ENCODE measurements around the gene PPP6R3. TPM values are rescaled to one million over a fixed set of nuclear protein-coding genes. Genes with fewer than 3 reads are reported as not detected.

The PPP6R3 gene
- total and polyA plus RNA-seq, 2 donors (not counting 3 experiments of a cell fraction or from before 2014, with no cell fraction given), result 31.7 to 98.8 TPM

DNA sequence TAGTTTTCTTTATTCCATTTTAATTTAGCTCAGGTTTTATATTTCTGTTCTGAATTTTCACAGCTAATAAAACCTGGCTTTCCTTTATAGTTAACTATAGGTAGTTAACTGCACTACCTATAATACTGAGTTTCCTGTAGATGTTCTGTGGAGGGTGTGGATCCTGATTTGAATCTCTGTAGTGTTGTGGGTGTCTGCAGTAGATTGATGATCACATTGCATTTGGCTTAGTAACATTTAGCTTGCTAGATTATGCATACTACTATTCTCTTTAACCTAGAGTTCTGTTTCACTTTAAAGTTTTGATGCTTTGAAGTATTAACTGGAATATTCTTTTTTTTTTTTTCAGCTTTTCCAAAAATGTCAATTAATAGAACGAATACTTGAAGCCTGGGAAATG is 110.1 kb downstream of the PPP6R3 start:
- Histone ChIP-seq H3K79me2 (ENCODE audit: control insufficient read depth, insufficient read depth, low read length) (peaks cover 13% of the 10 kb centered on the region), H4K20me1 (replicated peaks; ENCODE audit: control insufficient read depth, extremely low read depth, insufficient read depth, low read length) (peaks cover 11% of the 10 kb centered on the region), H3K4me3 (replicated peaks in 1 of 3; ENCODE audit: insufficient read depth in 1 of 3, low read depth in 1 of 3, low read length in 3 of 3) (no peak overlapping the region), H3K4me1 (ENCODE audit: control insufficient read depth, extremely low read depth, insufficient read depth, low read length) (no peaks in the 10 kb centered on the region), H3K9ac (replicated peaks; ENCODE audit: extremely low read depth, insufficient read depth, low read length) (no peak overlapping the region), H2AFZ (ENCODE audit: low read depth, low read length) (no peak overlapping the region), H3K9me1 (replicated peaks; ENCODE audit: control insufficient read depth, extremely low read depth, insufficient read depth, low read length) (no peaks in the 10 kb centered on the region), H3K27ac (ENCODE audit: insufficient read depth, low read depth, low read length) (no peak overlapping the region), H3K9me3 (replicated peaks; ENCODE audit: control insufficient read depth, insufficient read depth, low read length) (no peaks in the 10 kb centered on the region), H3K4me2 (ENCODE audit: insufficient read depth, low read length) (no peak overlapping the region), H3K36me3 (ENCODE audit: control insufficient read depth in 2 of 2, extremely low read depth in 1 of 2, insufficient read depth in 2 of 2, low read length in 2 of 2) (peaks cover 6 to 18% of the 10 kb centered on the region in 2 experiments), H3K27me3 (ENCODE audit: control insufficient read depth in 2 of 2, insufficient read depth in 2 of 2, low read length in 2 of 2) (no peaks in the 10 kb centered on the region)
- dilution Hi-C loops (cut with MboI; ENCODE audit: extremely low pct_ligation_motif_present, low sequenced_read_pairs), result no loop called here
- intact Hi-C loops (cut with micrococcal nuclease), result no loop called here
- ChIA-PET POLR2A (no interaction called here), CTCF (interaction anchor here (0.6 to 3.1 kb wide), 2 partner anchors 13 to 14 kb away, joined by 3 to 11 read pairs; no protein-coding TSS in a partner anchor)
- no peak for FAIRE-seq
- BruUV-seq (replicated peaks), result no TSS peak
- no peak for TF ChIP-seq JUN (IDR thresholded peaks at IDR 0.05; ENCODE audit: borderline replicate concordance, insufficient read depth, insufficient read length, low read depth)
- TF ChIP-seq, protein P1, sequence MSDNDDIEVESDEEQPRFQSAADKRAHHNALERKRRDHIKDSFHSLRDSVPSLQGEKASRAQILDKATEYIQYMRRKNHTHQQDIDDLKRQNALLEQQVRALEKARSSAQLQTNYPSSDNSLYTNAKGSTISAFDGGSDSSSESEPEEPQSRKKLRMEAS (IDR thresholded peaks at IDR 0.05; ENCODE audit: insufficient read depth, insufficient read length), result no peak
- no peak for TF ChIP-seq POLR2A (IDR thresholded peaks at IDR 0.05; ENCODE audit: low read depth, low read length)
- TF ChIP-seq, protein P2, sequence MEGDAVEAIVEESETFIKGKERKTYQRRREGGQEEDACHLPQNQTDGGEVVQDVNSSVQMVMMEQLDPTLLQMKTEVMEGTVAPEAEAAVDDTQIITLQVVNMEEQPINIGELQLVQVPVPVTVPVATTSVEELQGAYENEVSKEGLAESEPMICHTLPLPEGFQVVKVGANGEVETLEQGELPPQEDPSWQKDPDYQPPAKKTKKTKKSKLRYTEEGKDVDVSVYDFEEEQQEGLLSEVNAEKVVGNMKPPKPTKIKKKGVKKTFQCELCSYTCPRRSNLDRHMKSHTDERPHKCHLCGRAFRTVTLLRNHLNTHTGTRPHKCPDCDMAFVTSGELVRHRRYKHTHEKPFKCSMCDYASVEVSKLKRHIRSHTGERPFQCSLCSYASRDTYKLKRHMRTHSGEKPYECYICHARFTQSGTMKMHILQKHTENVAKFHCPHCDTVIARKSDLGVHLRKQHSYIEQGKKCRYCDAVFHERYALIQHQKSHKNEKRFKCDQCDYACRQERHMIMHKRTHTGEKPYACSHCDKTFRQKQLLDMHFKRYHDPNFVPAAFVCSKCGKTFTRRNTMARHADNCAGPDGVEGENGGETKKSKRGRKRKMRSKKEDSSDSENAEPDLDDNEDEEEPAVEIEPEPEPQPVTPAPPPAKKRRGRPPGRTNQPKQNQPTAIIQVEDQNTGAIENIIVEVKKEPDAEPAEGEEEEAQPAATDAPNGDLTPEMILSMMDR (IDR thresholded peaks at IDR 0.05; ENCODE audit: extremely low read depth in 1 of 2, insufficient read depth in 1 of 2, low read depth in 1 of 2, low read length in 2 of 2), result no peak
- TF ChIP-seq POLR2AphosphoS5 (IDR thresholded peaks at IDR 0.05; ENCODE audit: insufficient read depth, low read depth, low read length), result no peak
- TF ChIP-seq EZH2 (IDR thresholded peaks at IDR 0.05; ENCODE audit: borderline replicate concordance, low read depth, low read length, severe bottlenecking), result no peak
- no peak for TF ChIP-seq GATA2 (IDR thresholded peaks at IDR 0.05; ENCODE audit: insufficient read depth, insufficient read length, low read depth, low read length)
- TF ChIP-seq FOS (IDR thresholded peaks at IDR 0.05; ENCODE audit: borderline replicate concordance, insufficient read depth, low read length), result no peak
- no peak for TF ChIP-seq MYC (IDR thresholded peaks at IDR 0.05; ENCODE audit: low read depth, low read length)
- DNase-seq (ENCODE audit: low read depth, low spot score), result no peak

Measured in endothelial cell of umbilical vein (primary cell).